Adrenal gland (tissue), 12 donors: ENCODE data around the gene MBNL3. TPM values are rescaled to one million over a fixed set of nuclear protein-coding genes. Genes with fewer than 3 reads are reported as not detected.
"Not testable (repeated sequence)": the region's sequence is repeated elsewhere in the genome, so short reads cannot be mapped to it uniquely, and the experiment has no call there.

Source experiments
- DNase-seq, 7 donors: peaks; one replicate each; pipeline ENCODE4 v3.0.0-alpha.2; 2019 to 2020
- H3K27ac ChIP-seq, 5 donors: fragments of 200-600 bp; sonication (generic) in 4 of 5; 1 replicate in 3 of 5; 2 replicates in 2 of 5; pipeline versions ENCODE4 v1.5.1 to v1.8.0; 2016 to 2020; ENCODE audit warnings: mild to moderate bottlenecking in 1 of 5
- H3K27me3 ChIP-seq: fragments of 200-600 bp; 2 replicates; pipeline ENCODE4 v1.8.0; 2021
- H3K36me3 ChIP-seq, 2 donors: fragments of 200-600 bp; replicated peaks in 1 of 2; 1 replicate in 1 of 2; 2 replicates in 1 of 2; pipeline versions ENCODE4 v1.5.1 to v1.8.0; 2018 to 2022
- H3K4me1 ChIP-seq, 2 donors: fragments of 200-600 bp; replicated peaks in 1 of 2; 1 replicate in 1 of 2; 2 replicates in 1 of 2; pipeline versions ENCODE4 v1.5.1 to v1.8.0; 2018 to 2021
- H3K4me3 ChIP-seq, 4 donors: fragments of 200-600 bp; sonication (generic) in 3 of 4; one replicate each; pipeline ENCODE4 v1.5.1; 2016 to 2018
- H3K9me3 ChIP-seq, 3 donors: fragments of 200-600 bp; sonication (generic) in 1 of 3; replicated peaks in 1 of 3; 1 replicate in 2 of 3; 2 replicates in 1 of 3; pipeline versions ENCODE4 v1.5.1 to v1.8.0; 2016 to 2021
- CTCF ChIP-seq, 6 experiments: fragments of 450-650 bp in 4 of 6; fragments of 200-600 bp in 2 of 6; sonication (generic) in 1 of 6; IDR thresholded peaks; 1 replicate in 5 of 6; 2 replicates in 1 of 6; pipeline versions ENCODE4 v1.5.1 to v1.8.0; 2016 to 2021; ENCODE audit warnings: antibody characterized with exemption in 6 of 6, mild to moderate bottlenecking in 2 of 6, moderate library complexity in 1 of 6
- POLR2A ChIP-seq, 2 donors: fragments of 450-650 bp; IDR thresholded peaks; one replicate each; pipeline ENCODE4 v1.6.1; 2017; ENCODE audit warnings: antibody characterized with exemption in 2 of 2, mild to moderate bottlenecking in 2 of 2, moderate library complexity in 1 of 2
- WGBS, 4 donors: extraction: QIAGEN DNeasy Blood & Tissue Kit in 2 of 4; methylation state at CpG; one replicate each; pipeline versions ENCODE4 v1.1.5 to v1.1.7; 2013 to 2017; 5-methylcytosine and 5-hydroxymethylcytosine counted together
- intact Hi-C, 2 donors: fragments of 100-400 bp; cut with DNase I; formaldehyde crosslinking; loops; one replicate each; pipeline versions ENCODE4 v1.14.1 to v1.15.0; 2022 to 2023
- polyA plus RNA-seq, 3 donors: library from polyadenylated mRNA; stranded (reverse); fragments of 200-250 nt in 2 of 3; fragments of 350-450 nt in 1 of 3; fragmentation: Illumina TruSeq in 1 of 3; extraction: RNeasy Lipid Tissue Mini Kit (QIAGEN cat#74804) in 1 of 3; gene quantifications; one replicate each; pipeline ENCODE4 v1.2.3, GENCODE V29; 2013 to 2014
- total RNA-seq, 9 donors: library from RNA; depleted of rRNA in 4 of 9; stranded (reverse); fragments of >200 nt in 4 of 9; fragments of 120-200 nt in 1 of 9; fragmentation: NEBNext Ultra II Directional in 1 of 9; extraction: Animal tissue kit (Norgen Biotek cat#: 25700) in 1 of 9; gene quantifications; one replicate each; pipeline versions ENCODE4 v1.1.0 to v1.2.4, GENCODE V29; 2013 to 2023
- donor health status: healthy with polysubstance abuse.
- donor health status: Bipolar disorder and iron deficiency.
- donor health status: DM: yes; HTN: yes; CAD: no.
- donor health status: DM: no; HTN: no; CAD: no.
- donor health status: DM: no; HTN: no; CAD: no.
- donor health status: DM: yes; HTN: yes; CAD: no.

MBNL3 gene
- total and polyA plus RNA-seq, 12 donors = 2.4 to 166 (median 53.2) TPM

DNA sequence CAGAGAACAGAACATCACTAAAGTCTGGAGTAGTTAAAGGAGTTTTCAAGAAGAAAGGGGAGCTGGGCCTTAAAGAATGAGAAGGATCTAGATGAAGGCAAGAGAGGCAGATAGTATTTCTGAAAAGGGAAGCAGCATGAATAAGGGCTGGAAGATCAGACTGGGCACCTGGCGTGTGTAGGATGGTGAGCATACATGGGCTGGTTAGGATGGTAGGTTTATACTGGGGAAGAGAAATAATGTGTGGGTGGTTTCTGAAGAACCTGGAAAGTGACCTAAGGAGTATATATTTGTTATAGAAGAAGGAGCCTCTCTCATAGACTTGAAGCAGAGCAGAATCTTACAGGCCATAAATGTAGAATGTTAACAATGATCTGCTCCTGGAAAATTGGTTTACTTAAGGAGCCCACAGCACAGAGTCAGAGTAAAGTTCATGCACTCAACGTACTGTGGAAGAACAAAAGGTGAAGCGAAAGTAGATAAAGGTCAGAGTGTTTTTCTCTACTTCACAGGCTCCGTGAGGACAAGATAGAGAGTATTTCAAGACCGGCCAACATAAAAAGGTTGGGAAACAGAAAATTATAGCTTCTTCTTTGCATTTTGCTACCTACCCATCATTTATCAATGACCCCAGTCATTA lies 35.8 kb downstream of the MBNL3 start:
- DNase-seq = no peak
- no peaks in the 10 kb centered on the region for H3K4me1 ChIP-seq
- intact Hi-C loops = no loop called here
- WGBS, 4 donors = 71 to 87% (median 83%) methylated on average over 5 of the region's 5 CpGs
- no peaks in the 10 kb centered on the region for H3K27me3 ChIP-seq
- no peak overlapping the region for H3K27ac ChIP-seq
- TF ChIP-seq CTCF (IDR thresholded peaks at IDR 0.05) (no peak), POLR2A (IDR thresholded peaks at IDR 0.05) (no peak)
- no peaks in the 10 kb centered on the region for H3K9me3 ChIP-seq
- no peak overlapping the region for H3K4me3 ChIP-seq
- no peaks in the 10 kb centered on the region for H3K36me3 ChIP-seq

DNA sequence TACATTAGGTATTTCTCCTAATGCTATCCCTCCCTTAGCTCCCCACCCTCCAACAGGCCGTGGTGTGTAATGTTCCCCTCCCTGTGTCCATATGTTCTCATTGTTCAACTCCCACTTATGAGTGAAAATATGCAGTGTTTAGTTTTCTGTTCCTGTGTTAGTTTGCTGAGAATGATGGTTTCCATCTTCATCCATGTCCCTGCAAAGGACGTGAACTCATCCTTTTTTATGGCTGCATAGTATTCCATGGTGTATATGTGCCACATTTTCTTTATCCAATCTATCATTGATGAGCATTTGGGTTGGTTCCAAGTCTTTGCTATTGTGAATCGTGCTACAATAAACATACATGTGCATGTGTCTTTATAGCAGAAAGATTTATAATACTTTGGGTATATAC lies 42.9 kb downstream of the MBNL3 start:
- DNase-seq, intact Hi-C loops, H3K27me3 ChIP-seq, H3K27ac ChIP-seq, H3K4me1 ChIP-seq, H3K9me3 ChIP-seq, H3K4me3 ChIP-seq, H3K36me3 ChIP-seq: not testable (repeated sequence)
- 74 to 97% (median 89%) methylated on average over 3 of the region's 3 CpGs for WGBS, 4 donors

- Histone ChIP-seq H3K27ac (no peak overlapping the region), H3K9me3 (no peaks in the 10 kb centered on the region), H3K36me3 (no peaks in the 10 kb centered on the region), H3K4me1 (no peaks in the 10 kb centered on the region), H3K4me3 (no peak overlapping the region), H3K27me3 (no peaks in the 10 kb centered on the region)
- no peak for TF ChIP-seq CTCF (IDR thresholded peaks at IDR 0.05)
- TF ChIP-seq POLR2A (IDR thresholded peaks at IDR 0.05) = no peak
- DNase-seq = no peak
- WGBS, 4 donors = 76 to 83% (median 77%) methylated on average over 2 of the region's 2 CpGs
- intact Hi-C loops = no loop called here
Observed at GRCh38 chrX:132444936-132445335, 43.9 kb downstream of the MBNL3 start.

GRCh38 chrX:132443196-132444135 lies 45.4 kb downstream of the MBNL3 start:
- intact Hi-C loops = no loop called here
- H3K36me3 ChIP-seq = no peaks in the 10 kb centered on the region
- DNase-seq = no peak
- H3K9me3 ChIP-seq = no peaks in the 10 kb centered on the region
- H3K4me1 ChIP-seq = no peaks in the 10 kb centered on the region
- 60 to 82% (median 72%) methylated on average over 4 to 5 of the region's 5 CpGs for WGBS, 4 donors
- no peak for TF ChIP-seq POLR2A (IDR thresholded peaks at IDR 0.05)
- TF ChIP-seq CTCF (IDR thresholded peaks at IDR 0.05) = no peak
- H3K27ac ChIP-seq = peak overlapping the region in 1 of 5 donors; percentile 8
- H3K4me3 ChIP-seq = no peak overlapping the region
- no peaks in the 10 kb centered on the region for H3K27me3 ChIP-seq
